Measurements from ENCODE around the gene HIVEP3. TPM values are rescaled to one million over a fixed set of nuclear protein-coding genes. Genes with fewer than 3 reads are reported as not detected.

The HIVEP3 gene
- total RNA-seq, 1 donor from 2014 or later, result 5.7 TPM

DNA sequence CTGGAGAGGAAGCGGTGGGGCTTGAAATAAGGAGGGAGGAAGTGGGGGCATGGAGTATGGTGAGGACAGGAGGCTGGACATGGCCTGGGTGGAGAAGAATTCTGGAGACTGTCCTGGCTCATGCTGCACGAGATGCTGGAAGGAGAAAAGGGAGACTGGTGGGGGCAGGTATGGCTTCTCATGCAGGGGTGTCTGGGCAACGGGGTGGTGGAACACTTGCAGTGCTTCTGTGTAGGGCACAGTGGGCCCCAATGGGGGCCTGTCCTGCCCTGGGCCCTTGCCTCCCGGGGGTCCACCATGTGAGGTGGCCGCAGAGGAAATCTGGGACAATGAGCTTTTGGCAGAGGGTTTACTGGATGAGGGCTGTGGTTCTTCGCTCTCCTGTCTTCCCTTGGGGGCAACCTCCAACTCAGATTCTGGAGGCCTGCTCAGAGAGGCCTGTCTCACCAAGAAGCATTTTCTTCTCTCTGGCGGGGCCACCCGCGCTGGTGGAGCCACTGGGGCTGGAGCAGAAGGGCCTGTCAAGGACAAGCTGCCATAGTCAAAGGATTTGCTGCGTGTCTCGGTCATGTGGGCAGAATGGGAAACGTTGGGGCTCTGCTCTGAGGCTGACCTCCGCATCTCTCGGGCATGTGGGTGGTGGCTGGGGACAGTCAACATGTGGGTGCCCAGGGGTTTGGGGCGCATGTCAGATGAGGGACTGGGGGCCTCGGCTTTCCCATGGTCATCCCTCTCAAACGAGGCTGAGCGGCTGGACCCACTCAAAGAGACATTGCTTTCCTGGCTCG lies 337.3 kb downstream of the HIVEP3 start:
- Histone ChIP-seq H3K27ac (replicated peaks) (no peak overlapping the region), H3K4me3 (no peak overlapping the region), H3K27me3 (ENCODE audit: low read depth) (no peaks in the 10 kb centered on the region), H3K9me3 (replicated peaks) (no peaks in the 10 kb centered on the region), H3K36me3 (no peaks in the 10 kb centered on the region), H3K4me1 (no peaks in the 10 kb centered on the region)
- no peak for DNase-seq
- intact Hi-C loops (cut with micrococcal nuclease), result no loop called here
- TF ChIP-seq, protein P1, sequence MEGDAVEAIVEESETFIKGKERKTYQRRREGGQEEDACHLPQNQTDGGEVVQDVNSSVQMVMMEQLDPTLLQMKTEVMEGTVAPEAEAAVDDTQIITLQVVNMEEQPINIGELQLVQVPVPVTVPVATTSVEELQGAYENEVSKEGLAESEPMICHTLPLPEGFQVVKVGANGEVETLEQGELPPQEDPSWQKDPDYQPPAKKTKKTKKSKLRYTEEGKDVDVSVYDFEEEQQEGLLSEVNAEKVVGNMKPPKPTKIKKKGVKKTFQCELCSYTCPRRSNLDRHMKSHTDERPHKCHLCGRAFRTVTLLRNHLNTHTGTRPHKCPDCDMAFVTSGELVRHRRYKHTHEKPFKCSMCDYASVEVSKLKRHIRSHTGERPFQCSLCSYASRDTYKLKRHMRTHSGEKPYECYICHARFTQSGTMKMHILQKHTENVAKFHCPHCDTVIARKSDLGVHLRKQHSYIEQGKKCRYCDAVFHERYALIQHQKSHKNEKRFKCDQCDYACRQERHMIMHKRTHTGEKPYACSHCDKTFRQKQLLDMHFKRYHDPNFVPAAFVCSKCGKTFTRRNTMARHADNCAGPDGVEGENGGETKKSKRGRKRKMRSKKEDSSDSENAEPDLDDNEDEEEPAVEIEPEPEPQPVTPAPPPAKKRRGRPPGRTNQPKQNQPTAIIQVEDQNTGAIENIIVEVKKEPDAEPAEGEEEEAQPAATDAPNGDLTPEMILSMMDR (IDR thresholded peaks at IDR 0.05; ENCODE audit: borderline replicate concordance), result no peak

- Histone ChIP-seq H3K4me3 (no peak overlapping the region), H3K4me1 (no peaks in the 10 kb centered on the region), H3K9me3 (replicated peaks) (no peaks in the 10 kb centered on the region), H3K36me3 (no peaks in the 10 kb centered on the region), H3K27ac (replicated peaks) (no peak overlapping the region), H3K27me3 (ENCODE audit: low read depth) (no peaks in the 10 kb centered on the region)
- intact Hi-C loops (cut with micrococcal nuclease), result no loop called here
- TF ChIP-seq, protein P1 (IDR thresholded peaks at IDR 0.05; ENCODE audit: borderline replicate concordance), result no peak
- no peak for DNase-seq
Measured at GRCh38 chr1:41580520-41581172, 338.1 kb downstream of the HIVEP3 start.

GRCh38 chr1:41580021-41580420 lies 338.7 kb downstream of the HIVEP3 start:
- intact Hi-C loops (cut with micrococcal nuclease), result no loop called here
- no peak for DNase-seq
- H3K9me3 ChIP-seq (replicated peaks), result no peaks in the 10 kb centered on the region
- TF ChIP-seq, protein P1 (IDR thresholded peaks at IDR 0.05; ENCODE audit: borderline replicate concordance), result no peak
- H3K4me1 ChIP-seq, result no peaks in the 10 kb centered on the region
- H3K27me3 ChIP-seq (ENCODE audit: low read depth), result no peaks in the 10 kb centered on the region
- H3K36me3 ChIP-seq, result no peaks in the 10 kb centered on the region
- H3K4me3 ChIP-seq, result no peak overlapping the region
- H3K27ac ChIP-seq (replicated peaks), result no peak overlapping the region

- no peaks in the 10 kb centered on the region for H3K9me3 ChIP-seq (replicated peaks)
- no peaks in the 10 kb centered on the region for H3K36me3 ChIP-seq
- intact Hi-C loops (cut with micrococcal nuclease), result loop anchor here (10.0 kb wide), 1 partner anchor 216 kb away; no protein-coding TSS in a partner anchor
- no peak for DNase-seq
- no peak overlapping the region for H3K27ac ChIP-seq (replicated peaks)
- H3K4me3 ChIP-seq, result no peak overlapping the region
- peaks cover 4% of the 10 kb centered on the region for H3K4me1 ChIP-seq
- TF ChIP-seq, protein P1 (IDR thresholded peaks at IDR 0.05; ENCODE audit: borderline replicate concordance), result peak; percentile 56
- H3K27me3 ChIP-seq (ENCODE audit: low read depth), result no peaks in the 10 kb centered on the region
Measured at GRCh38 chr1:41578712-41579335, 339.9 kb downstream of the HIVEP3 start.

DNA sequence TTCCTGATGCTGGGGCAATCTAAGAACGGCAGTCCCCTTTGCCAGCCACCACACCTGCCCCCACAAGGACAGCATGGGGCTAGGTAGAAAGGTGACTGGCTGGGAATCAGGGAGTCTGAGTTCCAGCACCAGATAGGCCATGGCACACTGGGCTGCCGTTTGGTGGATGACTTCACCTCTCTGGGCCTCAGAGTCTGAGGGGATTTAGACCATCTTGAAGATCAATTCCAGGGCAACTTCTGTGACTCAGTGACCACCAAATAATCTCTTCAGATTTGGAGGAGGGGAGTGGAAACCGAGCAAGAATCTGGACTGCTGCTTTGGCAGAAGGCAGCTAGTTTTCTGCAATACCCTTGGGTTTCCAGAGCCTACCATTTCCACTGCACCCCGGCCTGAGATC lies 342.1 kb downstream of the HIVEP3 start:
- no peaks in the 10 kb centered on the region for H3K36me3 ChIP-seq
- no peak overlapping the region for H3K27ac ChIP-seq (replicated peaks)
- intact Hi-C loops (cut with micrococcal nuclease), result loop anchor here (10.0 kb wide), 1 partner anchor 218 kb away; no protein-coding TSS in a partner anchor
- peaks cover 4% of the 10 kb centered on the region for H3K4me1 ChIP-seq
- TF ChIP-seq, protein P1 (IDR thresholded peaks at IDR 0.05; ENCODE audit: borderline replicate concordance), result no peak
- H3K9me3 ChIP-seq (replicated peaks), result no peaks in the 10 kb centered on the region
- H3K4me3 ChIP-seq, result no peak overlapping the region
- DNase-seq, result no peak
- no peaks in the 10 kb centered on the region for H3K27me3 ChIP-seq (ENCODE audit: low read depth)

Measured in left ventricle myocardium inferior (tissue), 1 donor.